ENCODE results near the gene ATP8B1.
"Not testable (repeated sequence)": the region's sequence is repeated elsewhere in the genome, so short reads cannot be mapped to it uniquely, and the experiment has no call there.

The ATP8B1 gene

GRCh38 chr18:57803103-57803969 is at the start of gene ATP8B1:
Gene ATP8B1 (minus strand): TSS chr18:57803315. CDS start chr18:57731807, 71,508 bp downstream.
- DNase-seq (ENCODE audit: low read depth in 1 of 2, low spot score in 1 of 2), result peak; percentile 72 to 96
- no peak for TF ChIP-seq JUND (IDR thresholded peaks at IDR 0.05; ENCODE audit: low read depth)
- in situ Hi-C loops (cut with HindIII; ENCODE audit: low pct_unique_long_range_greater_than_20kb, low sequenced_read_pairs), result no loop called here

GRCh38 chr18:57850063-57850462 is 46.9 kb upstream of the ATP8B1 start:
- DNase-seq (ENCODE audit: low read depth in 1 of 2, low spot score in 1 of 2), result no peak
- in situ Hi-C loops (cut with HindIII; ENCODE audit: low pct_unique_long_range_greater_than_20kb, low sequenced_read_pairs), result no loop called here

GRCh38 chr18:57848374-57848773 is 45.3 kb upstream of the ATP8B1 start:
- DNase-seq (ENCODE audit: low read depth in 1 of 2, low spot score in 1 of 2); in situ Hi-C loops (cut with HindIII; ENCODE audit: low pct_unique_long_range_greater_than_20kb, low sequenced_read_pairs): not testable (repeated sequence)

More at GRCh38 chr18:57850063-57850462, 46.9 kb upstream of the ATP8B1 start:
- TF ChIP-seq JUND (IDR thresholded peaks at IDR 0.05; ENCODE audit: low read depth), result no peak

GRCh38 chr18:57847431-57847830 is 44.3 kb upstream of the ATP8B1 start:
- in situ Hi-C loops (cut with HindIII; ENCODE audit: low pct_unique_long_range_greater_than_20kb, low sequenced_read_pairs); DNase-seq (ENCODE audit: low read depth in 1 of 2, low spot score in 1 of 2): not testable (repeated sequence)

GRCh38 chr18:57846258-57846657 is 43.1 kb upstream of the ATP8B1 start:
- TF ChIP-seq JUND (IDR thresholded peaks at IDR 0.05; ENCODE audit: low read depth), result no peak
- DNase-seq (ENCODE audit: low read depth in 1 of 2, low spot score in 1 of 2), result no peak
- in situ Hi-C loops (cut with HindIII; ENCODE audit: low pct_unique_long_range_greater_than_20kb, low sequenced_read_pairs), result no loop called here

GRCh38 chr18:57845605-57846074 is 42.5 kb upstream of the ATP8B1 start:
- no peak for DNase-seq (ENCODE audit: low read depth in 1 of 2, low spot score in 1 of 2)
- TF ChIP-seq JUND (IDR thresholded peaks at IDR 0.05; ENCODE audit: low read depth), result no peak
- in situ Hi-C loops (cut with HindIII; ENCODE audit: low pct_unique_long_range_greater_than_20kb, low sequenced_read_pairs), result no loop called here

GRCh38 chr18:57844319-57844718 is 41.2 kb upstream of the ATP8B1 start:
- DNase-seq (ENCODE audit: low read depth in 1 of 2, low spot score in 1 of 2), result no peak
- TF ChIP-seq JUND (IDR thresholded peaks at IDR 0.05; ENCODE audit: low read depth), result no peak
- in situ Hi-C loops (cut with HindIII; ENCODE audit: low pct_unique_long_range_greater_than_20kb, low sequenced_read_pairs), result no loop called here

GRCh38 chr18:57843386-57843785 is 40.3 kb upstream of the ATP8B1 start:
- no peak for DNase-seq (ENCODE audit: low read depth in 1 of 2, low spot score in 1 of 2)
- no peak for TF ChIP-seq JUND (IDR thresholded peaks at IDR 0.05; ENCODE audit: low read depth)
- in situ Hi-C loops (cut with HindIII; ENCODE audit: low pct_unique_long_range_greater_than_20kb, low sequenced_read_pairs), result no loop called here

- DNase-seq (ENCODE audit: low read depth in 1 of 2, low spot score in 1 of 2), result no peak
- TF ChIP-seq JUND (IDR thresholded peaks at IDR 0.05; ENCODE audit: low read depth), result no peak
- in situ Hi-C loops (cut with HindIII; ENCODE audit: low pct_unique_long_range_greater_than_20kb, low sequenced_read_pairs), result no loop called here
These were observed 38.5 kb upstream of the ATP8B1 start for GRCh38 chr18:57841568-57841967.

- in situ Hi-C loops (cut with HindIII; ENCODE audit: low pct_unique_long_range_greater_than_20kb, low sequenced_read_pairs), result no loop called here
These were observed 36.8 kb upstream of the ATP8B1 start for GRCh38 chr18:57839942-57840381.

GRCh38 chr18:57837917-57838548 is 34.9 kb upstream of the ATP8B1 start:
- in situ Hi-C loops (cut with HindIII; ENCODE audit: low pct_unique_long_range_greater_than_20kb, low sequenced_read_pairs), result no loop called here
- TF ChIP-seq JUND (IDR thresholded peaks at IDR 0.05; ENCODE audit: low read depth), result no peak
- DNase-seq (ENCODE audit: low read depth in 1 of 2, low spot score in 1 of 2), result no peak

More at GRCh38 chr18:57839942-57840381, 36.8 kb upstream of the ATP8B1 start:
- TF ChIP-seq JUND (IDR thresholded peaks at IDR 0.05; ENCODE audit: low read depth), result no peak
- no peak for DNase-seq (ENCODE audit: low read depth in 1 of 2, low spot score in 1 of 2)

GRCh38 chr18:57836557-57836956 is 33.4 kb upstream of the ATP8B1 start:
- in situ Hi-C loops (cut with HindIII; ENCODE audit: low pct_unique_long_range_greater_than_20kb, low sequenced_read_pairs), result no loop called here
- no peak for DNase-seq (ENCODE audit: low read depth in 1 of 2, low spot score in 1 of 2)
- no peak for TF ChIP-seq JUND (IDR thresholded peaks at IDR 0.05; ENCODE audit: low read depth)

- in situ Hi-C loops (cut with HindIII; ENCODE audit: low pct_unique_long_range_greater_than_20kb, low sequenced_read_pairs), result no loop called here
- TF ChIP-seq JUND (IDR thresholded peaks at IDR 0.05; ENCODE audit: low read depth), result no peak
These were observed 32.8 kb upstream of the ATP8B1 start for GRCh38 chr18:57835904-57836303.

More at GRCh38 chr18:57835904-57836303, 32.8 kb upstream of the ATP8B1 start:
- no peak for DNase-seq (ENCODE audit: low read depth in 1 of 2, low spot score in 1 of 2)

Data from T47D (cell line).